Glomerular visceral epithelial cell (primary cell): ENCODE data around the gene EXOC6.
"Not testable (repeated sequence)": the region's sequence is repeated elsewhere in the genome, so short reads cannot be mapped to it uniquely, and the experiment has no call there.

Experiments
- DNase-seq: peaks from one replicate; pipeline ENCODE4 v3.0.0-alpha.2; 2016; ENCODE audit errors: extremely low spot score

Gene EXOC6

GRCh38 chr10:92946491-92946890, 98.2 kb downstream of the EXOC6 start:
- no peak for DNase-seq

- DNase-seq, result not testable (repeated sequence)
Measured at GRCh38 chr10:92952573-92952972, 104.3 kb downstream of the EXOC6 start.

- no peak for DNase-seq
Measured at GRCh38 chr10:92957223-92958010, 109.1 kb downstream of the EXOC6 start.

GRCh38 chr10:92961638-92962037, 113.3 kb downstream of the EXOC6 start:
- DNase-seq, result no peak

- DNase-seq, result peak; percentile 39
Measured at GRCh38 chr10:92965314-92965713, 117.0 kb downstream of the EXOC6 start.

GRCh38 chr10:92967641-92968040, 119.3 kb downstream of the EXOC6 start:
- no peak for DNase-seq

GRCh38 chr10:92969151-92969550, 120.8 kb downstream of the EXOC6 start:
- no peak for DNase-seq

- peak; percentile 67 for DNase-seq
Measured at GRCh38 chr10:92970301-92971070, 122.2 kb downstream of the EXOC6 start.

GRCh38 chr10:92972066-92972870, 123.9 kb downstream of the EXOC6 start:
- peak; percentile 77 for DNase-seq

GRCh38 chr10:92972886-92973285, 124.6 kb downstream of the EXOC6 start:
- DNase-seq, result no peak

GRCh38 chr10:92976278-92976677, 128.0 kb downstream of the EXOC6 start:
- DNase-seq, result not testable (repeated sequence)

GRCh38 chr10:92989250-92989649, 140.9 kb downstream of the EXOC6 start:
- DNase-seq, result no peak

- DNase-seq, result no peak
Measured at GRCh38 chr10:92990615-92991014, 142.3 kb downstream of the EXOC6 start.

GRCh38 chr10:92991513-92991912, 143.2 kb downstream of the EXOC6 start:
- no peak for DNase-seq

GRCh38 chr10:92993699-92994272, 145.5 kb downstream of the EXOC6 start:
- no peak for DNase-seq

- DNase-seq, result no peak
Measured at GRCh38 chr10:92995509-92995908, 147.2 kb downstream of the EXOC6 start.

- no peak for DNase-seq
Measured at GRCh38 chr10:92997620-92998019, 149.3 kb downstream of the EXOC6 start.

- no peak for DNase-seq
Measured at GRCh38 chr10:92999191-92999590, 150.9 kb downstream of the EXOC6 start.

- DNase-seq, result peak; percentile 43
Measured at GRCh38 chr10:93006435-93007039, 158.2 kb downstream of the EXOC6 start.

- no peak for DNase-seq
Measured at GRCh38 chr10:93015722-93016121, 167.4 kb downstream of the EXOC6 start.

- no peak for DNase-seq
Measured at GRCh38 chr10:93023013-93023650, 174.8 kb downstream of the EXOC6 start.
